ENCODE measurements around the gene PSMG1. TPM values are rescaled to one million over a fixed set of nuclear protein-coding genes. Genes with fewer than 3 reads are reported as not detected.
"Not testable (repeated sequence)": the region's sequence is repeated elsewhere in the genome, so short reads cannot be mapped to it uniquely, and the experiment has no call there.

The PSMG1 gene
- total RNA-seq, 1 donor = 5.8 TPM

GRCh38 chr21:39153373-39153772 is 29.9 kb downstream of the PSMG1 start:
- Histone ChIP-seq H3K9me3 (ENCODE audit: low read depth, low read length) (no peaks in the 10 kb centered on the region), H3K4me3 (ENCODE audit: low read length) (no peak overlapping the region), H3K27me3 (ENCODE audit: insufficient read depth, low read length) (no peaks in the 10 kb centered on the region), H3K4me1 (ENCODE audit: insufficient read depth, low read length) (no peaks in the 10 kb centered on the region)

GRCh38 chr21:39152271-39152670 is 31.0 kb downstream of the PSMG1 start:
- Histone ChIP-seq H3K27me3 (ENCODE audit: insufficient read depth, low read length) (no peaks in the 10 kb centered on the region), H3K4me3 (ENCODE audit: low read length) (no peak overlapping the region), H3K9me3 (ENCODE audit: low read depth, low read length) (no peaks in the 10 kb centered on the region), H3K4me1 (ENCODE audit: insufficient read depth, low read length) (no peaks in the 10 kb centered on the region)

GRCh38 chr21:39150877-39151276 is 32.4 kb downstream of the PSMG1 start:
- Histone ChIP-seq H3K9me3 (ENCODE audit: low read depth, low read length) (no peaks in the 10 kb centered on the region), H3K4me1 (ENCODE audit: insufficient read depth, low read length) (no peaks in the 10 kb centered on the region)

GRCh38 chr21:39150316-39150715 is 32.9 kb downstream of the PSMG1 start:
- Histone ChIP-seq H3K4me1 (ENCODE audit: insufficient read depth, low read length) (no peaks in the 10 kb centered on the region), H3K4me3 (ENCODE audit: low read length) (no peak overlapping the region), H3K27me3 (ENCODE audit: insufficient read depth, low read length) (no peaks in the 10 kb centered on the region), H3K9me3 (ENCODE audit: low read depth, low read length) (no peaks in the 10 kb centered on the region)

More at GRCh38 chr21:39150877-39151276, 32.4 kb downstream of the PSMG1 start:
- Histone ChIP-seq H3K4me3 (ENCODE audit: low read length) (no peak overlapping the region), H3K27me3 (ENCODE audit: insufficient read depth, low read length) (no peaks in the 10 kb centered on the region)

GRCh38 chr21:39149882-39150281 is 33.4 kb downstream of the PSMG1 start:
- H3K27me3 ChIP-seq (ENCODE audit: insufficient read depth, low read length) = no peaks in the 10 kb centered on the region
- no peaks in the 10 kb centered on the region for H3K4me1 ChIP-seq (ENCODE audit: insufficient read depth, low read length)
- no peaks in the 10 kb centered on the region for H3K9me3 ChIP-seq (ENCODE audit: low read depth, low read length)
- no peak overlapping the region for H3K4me3 ChIP-seq (ENCODE audit: low read length)

- H3K27me3 ChIP-seq (ENCODE audit: insufficient read depth, low read length) = no peaks in the 10 kb centered on the region
- no peaks in the 10 kb centered on the region for H3K9me3 ChIP-seq (ENCODE audit: low read depth, low read length)
- H3K4me1 ChIP-seq (ENCODE audit: insufficient read depth, low read length) = no peaks in the 10 kb centered on the region
- H3K4me3 ChIP-seq (ENCODE audit: low read length) = no peak overlapping the region
Measured at GRCh38 chr21:39148975-39149374, 34.3 kb downstream of the PSMG1 start.

- H3K27me3 ChIP-seq (ENCODE audit: insufficient read depth, low read length) = no peaks in the 10 kb centered on the region
- no peak overlapping the region for H3K4me3 ChIP-seq (ENCODE audit: low read length)
- no peaks in the 10 kb centered on the region for H3K4me1 ChIP-seq (ENCODE audit: insufficient read depth, low read length)
- H3K9me3 ChIP-seq (ENCODE audit: low read depth, low read length) = no peaks in the 10 kb centered on the region
Measured at GRCh38 chr21:39144191-39144590, 39.1 kb downstream of the PSMG1 start.

GRCh38 chr21:39142972-39143371 is 40.3 kb downstream of the PSMG1 start:
- no peaks in the 10 kb centered on the region for H3K4me1 ChIP-seq (ENCODE audit: insufficient read depth, low read length)
- no peaks in the 10 kb centered on the region for H3K9me3 ChIP-seq (ENCODE audit: low read depth, low read length)
- H3K4me3 ChIP-seq (ENCODE audit: low read length) = no peak overlapping the region
- H3K27me3 ChIP-seq (ENCODE audit: insufficient read depth, low read length) = no peaks in the 10 kb centered on the region

GRCh38 chr21:39141502-39141901 is 41.7 kb downstream of the PSMG1 start:
- no peaks in the 10 kb centered on the region for H3K27me3 ChIP-seq (ENCODE audit: insufficient read depth, low read length)
- no peaks in the 10 kb centered on the region for H3K9me3 ChIP-seq (ENCODE audit: low read depth, low read length)
- no peaks in the 10 kb centered on the region for H3K4me1 ChIP-seq (ENCODE audit: insufficient read depth, low read length)

GRCh38 chr21:39137248-39138178 is 45.7 kb downstream of the PSMG1 start:
- no peaks in the 10 kb centered on the region for H3K4me1 ChIP-seq (ENCODE audit: insufficient read depth, low read length)
- no peaks in the 10 kb centered on the region for H3K27me3 ChIP-seq (ENCODE audit: insufficient read depth, low read length)
- H3K4me3 ChIP-seq (ENCODE audit: low read length) = no peak overlapping the region
- H3K9me3 ChIP-seq (ENCODE audit: low read depth, low read length) = no peaks in the 10 kb centered on the region

More at GRCh38 chr21:39141502-39141901, 41.7 kb downstream of the PSMG1 start:
- H3K4me3 ChIP-seq (ENCODE audit: low read length) = no peak overlapping the region

GRCh38 chr21:39136711-39137110 is 46.5 kb downstream of the PSMG1 start:
- H3K4me3 ChIP-seq (ENCODE audit: low read length) = no peak overlapping the region
- H3K9me3 ChIP-seq (ENCODE audit: low read depth, low read length) = no peaks in the 10 kb centered on the region
- H3K27me3 ChIP-seq (ENCODE audit: insufficient read depth, low read length) = no peaks in the 10 kb centered on the region
- no peaks in the 10 kb centered on the region for H3K4me1 ChIP-seq (ENCODE audit: insufficient read depth, low read length)

- not testable (repeated sequence) for H3K4me1 ChIP-seq (ENCODE audit: insufficient read depth, low read length); H3K9me3 ChIP-seq (ENCODE audit: low read depth, low read length); H3K4me3 ChIP-seq (ENCODE audit: low read length); H3K27me3 ChIP-seq (ENCODE audit: insufficient read depth, low read length)
Measured at GRCh38 chr21:39136138-39136537, 47.1 kb downstream of the PSMG1 start.

GRCh38 chr21:39134288-39134810 is 48.9 kb downstream of the PSMG1 start:
- H3K27me3 ChIP-seq (ENCODE audit: insufficient read depth, low read length) = no peaks in the 10 kb centered on the region
- H3K4me3 ChIP-seq (ENCODE audit: low read length) = no peak overlapping the region
- no peaks in the 10 kb centered on the region for H3K9me3 ChIP-seq (ENCODE audit: low read depth, low read length)
- no peaks in the 10 kb centered on the region for H3K4me1 ChIP-seq (ENCODE audit: insufficient read depth, low read length)

- H3K27me3 ChIP-seq (ENCODE audit: insufficient read depth, low read length) = no peaks in the 10 kb centered on the region
- no peaks in the 10 kb centered on the region for H3K9me3 ChIP-seq (ENCODE audit: low read depth, low read length)
- H3K4me1 ChIP-seq (ENCODE audit: insufficient read depth, low read length) = no peaks in the 10 kb centered on the region
- no peak overlapping the region for H3K4me3 ChIP-seq (ENCODE audit: low read length)
Measured at GRCh38 chr21:39132248-39132647, 51.0 kb downstream of the PSMG1 start.

- no peak overlapping the region for H3K4me3 ChIP-seq (ENCODE audit: low read length)
- no peaks in the 10 kb centered on the region for H3K27me3 ChIP-seq (ENCODE audit: insufficient read depth, low read length)
- H3K9me3 ChIP-seq (ENCODE audit: low read depth, low read length) = no peaks in the 10 kb centered on the region
- no peaks in the 10 kb centered on the region for H3K4me1 ChIP-seq (ENCODE audit: insufficient read depth, low read length)
Measured at GRCh38 chr21:39131791-39132190, 51.5 kb downstream of the PSMG1 start.

GRCh38 chr21:39127506-39127905 is 55.7 kb downstream of the PSMG1 start:
- Histone ChIP-seq H3K9me3 (ENCODE audit: low read depth, low read length) (no peaks in the 10 kb centered on the region), H3K27me3 (ENCODE audit: insufficient read depth, low read length) (no peaks in the 10 kb centered on the region), H3K4me1 (ENCODE audit: insufficient read depth, low read length) (no peaks in the 10 kb centered on the region), H3K4me3 (ENCODE audit: low read length) (no peak overlapping the region)

Measured in mononuclear cell (primary cell).